Esophagus squamous epithelium (tissue), 5 donors: Measurements from ENCODE around the gene ZAP70. TPM values are rescaled to one million over a fixed set of nuclear protein-coding genes. Genes with fewer than 3 reads are reported as not detected.
A peak's percentile ranks its signal among the peaks of the same experiment; 100 is the strongest.

Source experiments
- DNase-seq: peaks from one replicate; lab custom pipeline; 2025; lab: John Stamatoyannopoulos, UW
- H3K27ac ChIP-seq, 4 donors: fragments of 200-600 bp; sonication (generic); one replicate each; pipeline ENCODE4 v1.5.1; 2016 to 2019; ENCODE audit warnings: mild to moderate bottlenecking in 1 of 4
- H3K27me3 ChIP-seq, 4 donors: fragments of 200-600 bp; sonication (generic); 1 replicate in 3 of 4; 2 replicates in 1 of 4; pipeline versions ENCODE4 v1.5.1 to v1.6.0; 2017 to 2021; ENCODE audit warnings: antibody characterized with exemption in 1 of 4
- H3K36me3 ChIP-seq, 3 donors: fragments of 200-600 bp; sonication (generic); one replicate each; pipeline ENCODE4 v1.5.1; 2016 to 2019
- H3K4me1 ChIP-seq, 3 donors: fragments of 200-600 bp; sonication (generic); one replicate each; pipeline ENCODE4 v1.5.1; 2017 to 2019
- H3K4me3 ChIP-seq, 4 donors: fragments of 200-600 bp; sonication (generic); 1 replicate in 3 of 4; 2 replicates in 1 of 4; pipeline ENCODE4 v1.5.1; 2016 to 2019; ENCODE audit warnings: mild to moderate bottlenecking in 2 of 4, moderate library complexity in 1 of 4
- H3K9me3 ChIP-seq, 3 donors: fragments of 200-600 bp; sonication (generic); one replicate each; pipeline ENCODE4 v1.5.1; 2016 to 2019
- POLR2A ChIP-seq, 4 donors: fragments of 450-650 bp; IDR thresholded peaks; one replicate each; pipeline ENCODE4 v1.6.1; 2017; ENCODE audit warnings: antibody characterized with exemption in 4 of 4, mild to moderate bottlenecking in 4 of 4, moderate library complexity in 3 of 4
- WGBS, 2 donors: methylation state at CpG; one replicate each; pipeline ENCODE4 v1.1.5; 2018; 5-methylcytosine and 5-hydroxymethylcytosine counted together
- intact Hi-C: fragments of 100-400 bp; cut with DNase I; formaldehyde crosslinking; loops from one replicate; pipeline ENCODE4 v1.15.0; 2022
- total RNA-seq, 4 donors: library from RNA; depleted of rRNA; stranded (reverse); fragments of >200 nt; gene quantifications; one replicate each; pipeline ENCODE4 v1.1.0, GENCODE V29; 2016
- TF ChIP-seq, protein P1 (sequence below), 6 experiments: fragments of 450-650 bp in 4 of 6; fragments of 200-600 bp in 2 of 6; sonication (generic) in 2 of 6; IDR thresholded peaks; one replicate each; pipeline ENCODE4 v1.5.1; 2016 to 2019; ENCODE audit warnings: antibody characterized with exemption in 6 of 6, mild to moderate bottlenecking in 4 of 6, moderate library complexity in 4 of 6
- donor health status: DM: yes; HTN: yes; CAD: no.

Gene ZAP70
- total RNA-seq, 4 donors from 2014 or later: 2.2 to 7.8 (median 3.3) TPM

DNA sequence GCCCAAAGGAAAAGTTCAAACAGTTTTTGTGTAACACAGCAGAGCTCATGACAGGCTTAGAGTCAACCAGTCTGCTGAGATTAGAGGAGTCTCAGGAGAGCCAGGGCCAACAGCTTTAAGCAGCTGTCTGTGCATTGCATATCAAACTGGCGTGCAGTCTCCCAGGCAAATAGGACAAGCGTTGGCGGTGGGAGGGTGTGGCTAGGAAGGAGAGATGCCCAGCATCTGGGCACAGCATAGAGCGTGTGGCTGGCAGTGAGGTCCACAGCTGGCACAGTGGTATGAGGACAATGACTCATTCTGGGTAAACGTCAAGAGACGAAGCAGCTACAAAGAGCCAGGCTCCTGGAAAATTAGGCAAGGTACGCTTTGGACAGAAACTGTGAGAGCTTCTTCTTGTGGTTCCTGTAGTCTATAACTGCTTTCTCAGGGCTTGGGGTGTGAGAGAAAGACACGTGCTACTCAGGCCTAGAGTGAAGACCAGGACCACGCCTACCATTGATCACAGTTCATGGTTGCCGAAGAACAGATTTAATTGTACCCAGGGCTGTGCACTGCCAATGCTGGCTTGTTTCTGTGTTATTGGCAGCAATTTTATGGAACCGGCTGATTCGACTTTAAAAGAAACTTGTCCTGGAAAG is 14.8 kb downstream of the ZAP70 start:
- TF ChIP-seq, protein P1, sequence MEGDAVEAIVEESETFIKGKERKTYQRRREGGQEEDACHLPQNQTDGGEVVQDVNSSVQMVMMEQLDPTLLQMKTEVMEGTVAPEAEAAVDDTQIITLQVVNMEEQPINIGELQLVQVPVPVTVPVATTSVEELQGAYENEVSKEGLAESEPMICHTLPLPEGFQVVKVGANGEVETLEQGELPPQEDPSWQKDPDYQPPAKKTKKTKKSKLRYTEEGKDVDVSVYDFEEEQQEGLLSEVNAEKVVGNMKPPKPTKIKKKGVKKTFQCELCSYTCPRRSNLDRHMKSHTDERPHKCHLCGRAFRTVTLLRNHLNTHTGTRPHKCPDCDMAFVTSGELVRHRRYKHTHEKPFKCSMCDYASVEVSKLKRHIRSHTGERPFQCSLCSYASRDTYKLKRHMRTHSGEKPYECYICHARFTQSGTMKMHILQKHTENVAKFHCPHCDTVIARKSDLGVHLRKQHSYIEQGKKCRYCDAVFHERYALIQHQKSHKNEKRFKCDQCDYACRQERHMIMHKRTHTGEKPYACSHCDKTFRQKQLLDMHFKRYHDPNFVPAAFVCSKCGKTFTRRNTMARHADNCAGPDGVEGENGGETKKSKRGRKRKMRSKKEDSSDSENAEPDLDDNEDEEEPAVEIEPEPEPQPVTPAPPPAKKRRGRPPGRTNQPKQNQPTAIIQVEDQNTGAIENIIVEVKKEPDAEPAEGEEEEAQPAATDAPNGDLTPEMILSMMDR (IDR thresholded peaks at IDR 0.05): no peak
- TF ChIP-seq POLR2A (IDR thresholded peaks at IDR 0.05): no peak
- no peak for DNase-seq
- H3K4me1 ChIP-seq: peaks cover 0 to 19% (median 0%) of the 10 kb centered on the region in 3 donors
- peaks cover 0 to 10% (median 7%) of the 10 kb centered on the region in 3 donors for H3K9me3 ChIP-seq
- intact Hi-C loops: no loop called here
- 30 to 39% methylated on average over 10 to 12 of the region's 12 CpGs for WGBS, 2 donors
- H3K36me3 ChIP-seq: no peaks in the 10 kb centered on the region
- no peak overlapping the region for H3K4me3 ChIP-seq
- peaks cover 0 to 17% (median 0%) of the 10 kb centered on the region in 4 donors for H3K27me3 ChIP-seq
- peak overlapping the region in 1 of 4 donors; percentile 29 for H3K27ac ChIP-seq

DNA sequence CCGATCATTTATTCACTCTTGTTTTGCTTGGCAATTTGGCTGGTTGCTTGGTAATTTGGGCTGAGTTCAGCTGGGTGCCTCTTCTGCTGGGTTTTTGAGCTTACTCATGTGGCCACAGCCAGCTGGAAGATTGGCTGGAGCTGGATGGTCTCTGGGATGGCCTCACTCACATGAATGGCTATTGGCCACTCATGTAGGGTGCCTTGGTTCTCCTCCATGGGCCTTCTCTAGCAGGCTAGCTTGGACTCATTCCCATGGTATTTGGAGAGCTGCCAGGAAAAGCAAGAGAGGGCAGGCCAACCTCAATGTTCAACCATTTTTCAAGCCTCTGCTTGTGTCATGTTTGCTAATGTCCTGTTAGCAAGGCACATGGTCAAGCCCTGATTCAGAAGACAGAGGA is 16.9 kb downstream of the ZAP70 start:
- TF ChIP-seq POLR2A (IDR thresholded peaks at IDR 0.05): no peak
- TF ChIP-seq, protein P1 (IDR thresholded peaks at IDR 0.05): no peak
- 100% methylated on average over 1 of the region's 1 CpG for WGBS, 2 donors
- Histone ChIP-seq H3K4me1 (peaks cover 0 to 19% (median 0%) of the 10 kb centered on the region in 3 donors), H3K27ac (no peak overlapping the region), H3K9me3 (peaks cover 0 to 10% (median 7%) of the 10 kb centered on the region in 3 donors), H3K4me3 (no peak overlapping the region), H3K36me3 (no peaks in the 10 kb centered on the region), H3K27me3 (no peaks in the 10 kb centered on the region)
- intact Hi-C loops: no loop called here
- DNase-seq: no peak

DNA sequence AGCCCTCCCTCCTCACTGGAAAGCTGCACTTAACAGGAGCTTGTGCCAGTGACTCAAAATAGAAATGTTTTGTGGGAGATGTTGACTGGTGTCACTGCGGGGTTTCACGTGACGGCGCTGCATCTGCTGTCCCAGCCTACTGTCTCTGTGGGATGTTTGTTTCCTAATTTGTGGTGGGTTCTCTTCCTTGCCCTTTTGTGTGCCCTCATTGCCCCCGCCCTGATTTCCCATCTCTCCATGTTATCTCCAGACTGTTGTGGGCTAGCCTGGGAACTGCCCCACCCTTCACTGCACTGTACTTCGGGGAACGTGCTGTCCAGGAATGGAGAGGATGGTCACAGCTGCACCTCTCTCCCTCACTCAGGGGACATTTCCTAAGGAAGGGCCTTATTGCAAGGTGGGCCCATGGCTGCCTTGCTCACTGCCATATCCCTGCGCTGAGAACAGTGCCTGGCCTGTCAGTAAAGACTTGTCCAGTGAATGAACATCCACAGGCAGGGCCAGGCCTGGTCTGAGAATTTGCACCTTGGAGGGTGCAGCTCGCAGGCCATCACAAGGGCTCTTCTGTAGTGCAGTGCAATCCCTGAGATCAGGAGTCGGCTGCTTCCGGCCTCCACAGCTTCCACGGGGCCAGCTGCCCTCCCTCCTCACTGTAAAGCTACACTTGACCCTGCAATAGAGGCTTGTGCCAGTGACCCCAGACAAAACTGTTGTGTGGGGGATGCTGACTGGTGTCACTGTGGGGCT is 18.1 kb downstream of the ZAP70 start:
- Histone ChIP-seq H3K27ac (no peak overlapping the region), H3K4me1 (peaks cover 0 to 19% (median 0%) of the 10 kb centered on the region in 3 donors), H3K27me3 (no peaks in the 10 kb centered on the region), H3K36me3 (no peaks in the 10 kb centered on the region), H3K4me3 (no peak overlapping the region), H3K9me3 (peaks cover 0 to 10% (median 7%) of the 10 kb centered on the region in 3 donors)
- intact Hi-C loops: no loop called here
- no peak for DNase-seq
- 83 to 87% methylated on average over 6 to 10 of the region's 12 CpGs for WGBS, 2 donors
- TF ChIP-seq, protein P1 (IDR thresholded peaks at IDR 0.05): no peak
- no peak for TF ChIP-seq POLR2A (IDR thresholded peaks at IDR 0.05)

DNA sequence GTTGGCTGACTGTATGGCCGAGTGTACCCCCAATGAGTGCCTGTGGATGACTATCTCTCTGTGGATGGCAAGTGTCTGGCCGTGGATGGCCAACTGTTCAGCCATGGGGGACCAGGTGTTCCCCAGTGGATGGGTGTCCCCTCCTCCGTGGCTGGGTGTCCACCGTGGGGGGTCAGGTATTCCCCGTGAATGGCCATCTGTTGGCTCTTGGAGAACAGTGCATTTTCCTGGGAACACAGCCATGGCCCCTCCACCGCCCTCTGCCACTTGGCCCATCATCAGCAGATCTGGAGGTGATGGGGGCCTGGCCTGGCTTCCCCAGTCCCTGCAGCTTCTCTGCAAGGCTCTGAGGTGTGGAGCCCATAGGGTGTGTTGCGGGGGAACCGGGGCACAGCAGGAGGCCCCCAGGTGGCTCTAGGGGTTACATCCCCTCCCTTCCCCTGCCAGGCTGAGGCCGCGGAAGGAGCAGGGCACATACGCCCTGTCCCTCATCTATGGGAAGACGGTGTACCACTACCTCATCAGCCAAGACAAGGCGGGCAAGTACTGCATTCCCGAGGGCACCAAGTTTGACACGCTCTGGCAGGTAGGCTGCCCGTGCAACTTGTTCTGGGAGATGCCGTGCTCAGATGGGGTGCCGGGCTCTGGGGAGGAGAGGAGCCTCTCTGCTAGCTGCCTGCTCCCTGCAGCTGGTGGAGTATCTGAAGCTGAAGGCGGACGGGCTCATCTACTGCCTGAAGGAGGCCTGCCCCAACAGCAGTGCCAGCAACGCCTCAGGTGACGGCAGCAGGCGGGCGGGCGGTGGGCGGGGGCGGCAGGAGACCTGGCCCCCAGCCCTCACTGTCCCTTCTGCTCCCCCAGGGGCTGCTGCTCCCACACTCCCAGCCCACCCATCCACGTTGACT is 19.3 kb downstream of the ZAP70 start:
- 58 to 71% methylated on average over 1 to 3 of the region's 28 CpGs for WGBS, 2 donors
- H3K27ac ChIP-seq: no peak overlapping the region
- peaks cover 0 to 13% (median 0%) of the 10 kb centered on the region in 3 donors for H3K4me1 ChIP-seq
- peaks cover 0 to 10% (median 7%) of the 10 kb centered on the region in 3 donors for H3K9me3 ChIP-seq
- no peak for DNase-seq
- no peak overlapping the region for H3K4me3 ChIP-seq
- H3K36me3 ChIP-seq: no peaks in the 10 kb centered on the region
- intact Hi-C loops: no loop called here
- TF ChIP-seq, protein P1 (IDR thresholded peaks at IDR 0.05): no peak
- TF ChIP-seq POLR2A (IDR thresholded peaks at IDR 0.05): no peak
- H3K27me3 ChIP-seq: no peaks in the 10 kb centered on the region
